DND-41 (cell line): ENCODE measurements around the gene NECTIN2.
A peak's percentile ranks its signal among the peaks of the same experiment; 100 is the strongest.

Experiments used
- ATAC-seq: fragments of 200-7000 bp; cut with Tn5 transposase; 3 replicates; pipeline ENCODE4 v1.9.1; 2021; ENCODE audit warnings: low read depth; ENCODE audit not compliant: insufficient read depth
- DNase-seq: peaks from one replicate; pipeline ENCODE4 v3.0.0-alpha.2; 2020
- H2AFZ ChIP-seq: 2 replicates; pipeline ENCODE4 v1.6.0; 2012; ENCODE audit warnings: low read depth, low read length
- H3K27ac ChIP-seq: 2 replicates; pipeline ENCODE4 v1.5.1; 2012; ENCODE audit warnings: low read length, inconsistent platforms
- H3K27me3 ChIP-seq: fragments of 200-600 bp; sonication (generic); 2 replicates; pipeline ENCODE4 v1.6.0; 2012; ENCODE audit warnings: low read length, mild to moderate bottlenecking, inconsistent platforms; ENCODE audit not compliant: insufficient read depth, poor library complexity
- H3K36me3 ChIP-seq: 2 replicates; pipeline ENCODE4 v1.5.1; 2012; ENCODE audit warnings: low read length, inconsistent platforms; ENCODE audit not compliant: insufficient read depth
- H3K4me1 ChIP-seq: 2 replicates; pipeline ENCODE4 v1.5.1; 2012; ENCODE audit warnings: mild to moderate bottlenecking, low read length; ENCODE audit not compliant: insufficient read depth
- H3K4me2 ChIP-seq: 2 replicates; pipeline ENCODE4 v1.6.0; 2012; ENCODE audit warnings: mild to moderate bottlenecking, moderate library complexity, low read length, inconsistent platforms; ENCODE audit not compliant: insufficient read depth
- H3K4me3 ChIP-seq, 2 experiments: fragments of 200-600 bp in 1 of 2; shearing (Covaris generic) in 1 of 2; 2 replicates each; pipeline ENCODE4 v1.5.1; 2012 to 2016; ENCODE audit warnings: inconsistent platforms in 2 of 2, low read length in 2 of 2, mild to moderate bottlenecking in 2 of 2, low read depth in 1 of 2, moderate library complexity in 1 of 2
- H3K79me2 ChIP-seq: 2 replicates; pipeline ENCODE4 v1.6.0; 2012; ENCODE audit warnings: low read length, inconsistent platforms; ENCODE audit not compliant: insufficient read depth
- H3K9ac ChIP-seq: 2 replicates; pipeline ENCODE4 v1.6.0; 2012; ENCODE audit warnings: low read depth, mild to moderate bottlenecking, inconsistent platforms, low read length, moderate library complexity
- H3K9me3 ChIP-seq: 2 replicates; pipeline ENCODE4 v1.5.1; 2012; ENCODE audit warnings: low read length, moderate library complexity, mild to moderate bottlenecking, inconsistent platforms; ENCODE audit not compliant: insufficient read depth, severe bottlenecking
- H4K20me1 ChIP-seq: 2 replicates; pipeline ENCODE4 v1.6.0; 2012; ENCODE audit warnings: low read length; ENCODE audit not compliant: insufficient read depth
- CTCF ChIP-seq: IDR thresholded peaks from 2 replicates; pipeline ENCODE4 v1.5.1; 2012; ENCODE audit warnings: borderline replicate concordance, low read length, moderate library complexity, mild to moderate bottlenecking; ENCODE audit not compliant: poor library complexity, severe bottlenecking; ENCODE audit errors: extremely low read depth
- EZH2 ChIP-seq: IDR thresholded peaks from 3 replicates; pipeline ENCODE4 v1.6.1; 2012; ENCODE audit warnings: borderline replicate concordance, low read depth, mild to moderate bottlenecking, moderate library complexity, low read length, inconsistent platforms; ENCODE audit not compliant: severe bottlenecking

NECTIN2 gene

GRCh38 chr19:44905437-44906160 is 59.5 kb downstream of the NECTIN2 start, which contains the start of gene APOE:
Gene APOE (plus strand): TSS chr19:44905796. CDS start chr19:44906625, 829 bp downstream.
- TF ChIP-seq EZH2 (no peak), CTCF (no peak)
- Histone ChIP-seq H4K20me1 (peaks cover 17% of the 10 kb centered on the region), H3K9ac (no peak within 1 kb of the TSS), H3K4me2 (no peak within 1 kb of the TSS), H3K36me3 (peaks cover 26% of the 10 kb centered on the region), H3K27ac (no peak within 1 kb of the TSS), H3K4me3 (no peak within 1 kb of the TSS), H2AFZ (no peak within 1 kb of the TSS), H3K9me3 (no peaks in the 10 kb centered on the region), H3K27me3 (no peaks in the 10 kb centered on the region), H3K4me1 (no peaks in the 10 kb centered on the region), H3K79me2 (no peaks in the 10 kb centered on the region)
- peak; percentile 21; the same call in 1 of the 3 replicates for ATAC-seq
- no peak for DNase-seq

- Histone ChIP-seq H3K27me3 (no peaks in the 10 kb centered on the region), H3K4me1 (no peaks in the 10 kb centered on the region), H3K9ac (no peak overlapping the region), H3K4me3 (no peak overlapping the region), H4K20me1 (peaks cover 12% of the 10 kb centered on the region), H3K27ac (no peak overlapping the region), H3K9me3 (no peaks in the 10 kb centered on the region), H3K79me2 (no peaks in the 10 kb centered on the region), H3K36me3 (peaks cover 12% of the 10 kb centered on the region), H2AFZ (no peak overlapping the region), H3K4me2 (no peak overlapping the region)
- DNase-seq (no peak), ATAC-seq (no peak)
- TF ChIP-seq CTCF (no peak), EZH2 (no peak)
These were observed 61.5 kb downstream of the NECTIN2 start for GRCh38 chr19:44907613-44908012.

- H3K4me3 ChIP-seq = no peak overlapping the region
- no peak overlapping the region for H2AFZ ChIP-seq
- peaks cover 10% of the 10 kb centered on the region for H4K20me1 ChIP-seq
- H3K27me3 ChIP-seq = no peaks in the 10 kb centered on the region
- H3K36me3 ChIP-seq = peaks cover 5% of the 10 kb centered on the region; the same call in 1 of the 2 replicates
- no peak for DNase-seq
- H3K9ac ChIP-seq = no peak overlapping the region
- TF ChIP-seq CTCF (no peak), EZH2 (no peak)
- H3K4me1 ChIP-seq = no peaks in the 10 kb centered on the region
- H3K27ac ChIP-seq = no peak overlapping the region
- H3K4me2 ChIP-seq = no peak overlapping the region
- no peak for ATAC-seq
- H3K79me2 ChIP-seq = no peaks in the 10 kb centered on the region
- H3K9me3 ChIP-seq = no peaks in the 10 kb centered on the region
These were observed 62.2 kb downstream of the NECTIN2 start for GRCh38 chr19:44908074-44908835.
